Activated naive CD4-positive, alpha-beta T cell treated with anti-CD3 and anti-CD28 coated beads, Interleukin-2, amount 50 U/mL, for 16 hours (primary cell): ENCODE measurements around the gene RPL31.
"Not testable (repeated sequence)": the region's sequence is repeated elsewhere in the genome, so short reads cannot be mapped to it uniquely, and the experiment has no call there.

ENCODE experiments used
- DNase-seq: peaks from one replicate; pipeline ENCODE4 v3.0.0-alpha.2; 2020

The RPL31 gene

GRCh38 chr2:101032084-101032776 is 30.1 kb downstream of the RPL31 start:
- no peak for DNase-seq

DNA sequence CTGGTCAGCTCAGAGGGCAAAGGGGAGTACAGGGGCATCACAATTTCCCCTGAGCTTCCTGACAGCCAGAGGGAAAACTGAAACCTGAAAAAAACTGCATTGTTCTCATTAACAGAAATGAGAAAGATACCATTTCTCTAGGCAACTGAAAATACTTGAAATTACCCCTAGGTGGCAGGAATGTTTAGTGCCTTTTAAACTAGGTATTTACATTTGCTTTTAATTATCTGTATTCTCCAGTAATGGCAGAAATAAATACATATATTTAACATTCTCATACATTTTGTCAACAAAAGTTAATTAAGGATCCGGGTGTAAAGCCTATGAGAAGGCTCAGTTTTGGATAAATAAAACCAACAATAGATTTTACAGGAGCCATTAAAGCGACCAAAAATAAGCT is 34.5 kb downstream of the RPL31 start:
- no peak for DNase-seq

GRCh38 chr2:101037161-101037755 is 35.2 kb downstream of the RPL31 start:
- DNase-seq, result no peak

DNA sequence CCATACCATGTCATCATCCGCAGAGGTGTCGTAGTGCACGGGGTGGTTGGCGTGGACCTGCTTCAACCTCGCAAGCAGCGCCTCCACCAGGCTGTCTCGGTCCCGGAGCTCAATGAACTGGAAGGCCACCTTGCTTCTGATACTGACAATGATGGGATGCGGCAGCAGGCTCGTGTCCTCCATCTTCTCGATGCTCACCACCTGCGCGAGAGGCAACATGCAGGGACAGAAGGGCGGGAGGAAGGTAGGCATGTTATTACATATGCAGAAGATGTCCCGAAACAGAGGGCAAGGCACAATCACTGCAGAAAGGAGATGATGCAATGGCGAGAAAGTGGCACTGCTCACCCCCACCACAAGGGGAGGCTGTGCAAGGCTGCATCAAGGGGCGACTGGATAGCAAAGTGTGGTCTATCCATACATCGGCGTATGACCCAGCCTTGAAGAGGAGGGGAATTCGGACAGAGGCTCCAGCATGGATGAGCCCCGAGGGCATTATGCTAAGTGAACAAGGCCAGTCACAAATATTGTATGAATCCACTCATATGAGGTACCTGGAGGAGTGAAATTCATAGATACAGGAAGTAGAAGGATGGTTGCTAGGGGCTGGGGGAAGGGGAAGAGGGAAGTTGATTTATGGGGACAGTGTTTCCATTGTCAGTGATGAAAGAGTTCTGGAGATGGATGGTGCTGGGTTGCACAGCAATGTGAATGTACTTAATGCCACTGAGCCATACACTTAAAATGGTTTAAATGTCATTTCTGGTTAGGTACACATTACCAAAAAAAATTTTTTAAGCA is 36.6 kb downstream of the RPL31 start:
- DNase-seq, result no peak

DNA sequence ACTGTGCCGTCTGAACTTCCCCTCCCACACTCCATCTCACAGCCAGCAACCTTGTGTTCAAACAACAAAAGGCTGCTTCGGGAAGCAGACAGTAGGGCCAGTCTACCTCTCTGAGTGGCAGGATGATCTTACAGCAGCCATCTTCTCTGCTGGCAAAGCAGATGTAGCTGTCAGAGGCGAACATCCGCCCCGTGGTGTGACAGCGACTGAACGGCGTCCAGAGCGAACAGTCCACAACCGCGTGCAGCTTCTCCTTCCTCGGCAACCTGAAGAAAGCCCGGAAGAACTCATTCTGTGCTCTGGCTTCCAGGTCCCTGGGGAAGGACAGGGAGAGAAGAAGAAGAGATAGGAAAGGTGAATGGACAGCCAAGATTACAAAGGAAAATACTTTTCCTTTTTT is 38.0 kb downstream of the RPL31 start:
- no peak for DNase-seq

DNA sequence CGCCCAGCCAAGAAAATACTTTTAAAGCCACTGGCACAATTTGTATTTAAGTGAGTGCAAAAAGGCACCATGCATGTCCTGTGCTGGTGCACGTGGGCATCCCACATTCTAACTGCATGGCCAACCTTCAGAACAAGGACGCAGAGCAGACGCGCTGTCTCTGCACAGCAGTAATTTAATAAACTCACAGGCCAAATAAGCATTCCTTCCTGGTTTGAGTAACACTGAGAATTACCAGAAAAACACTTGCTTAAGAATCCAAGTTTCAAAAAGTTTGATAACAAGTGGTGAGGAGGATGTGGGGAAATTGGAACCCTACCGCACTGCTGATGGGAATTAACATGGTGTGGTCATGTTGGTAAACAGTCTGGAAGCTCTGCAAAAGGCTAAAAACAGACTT is 38.7 kb downstream of the RPL31 start:
- no peak for DNase-seq

- DNase-seq, result no peak
These were observed 39.3 kb downstream of the RPL31 start for GRCh38 chr2:101041413-101041812.

- DNase-seq, result no peak
These were observed 43.2 kb downstream of the RPL31 start for GRCh38 chr2:101045330-101045729.

DNA sequence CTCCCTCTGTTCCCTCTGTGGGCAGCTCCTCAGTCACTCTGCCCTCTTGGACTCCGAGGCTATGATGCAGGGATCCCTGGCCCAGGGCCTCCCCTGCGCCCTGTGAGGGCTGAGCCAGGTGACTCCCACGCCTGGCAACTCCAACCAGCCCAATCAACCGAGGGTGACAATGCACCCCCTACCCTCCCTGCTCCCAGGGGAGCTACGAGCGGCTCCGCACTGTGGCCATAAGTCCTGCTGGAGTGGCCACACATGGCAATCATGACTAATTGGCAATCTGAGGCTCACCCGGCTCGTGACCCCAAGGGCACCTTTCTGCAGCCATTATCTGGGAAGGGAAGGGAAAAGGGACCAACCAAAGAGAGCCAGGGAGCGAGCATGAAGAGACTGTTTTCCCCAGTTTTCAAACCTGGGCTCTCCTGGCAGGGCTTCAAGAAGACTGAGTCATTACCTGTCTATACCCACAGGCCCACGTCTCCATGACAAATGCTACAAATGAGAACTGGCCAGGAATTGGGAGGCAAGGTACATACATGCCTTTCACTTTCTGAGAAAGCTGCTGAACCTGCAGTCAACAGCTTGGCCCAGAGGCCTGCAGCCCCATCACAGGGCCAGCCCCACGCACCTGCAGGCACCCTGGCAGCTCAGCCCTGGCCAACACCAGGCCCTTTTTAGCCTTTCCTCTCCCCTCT is 45.1 kb downstream of the RPL31 start:
- DNase-seq, result no peak

DNA sequence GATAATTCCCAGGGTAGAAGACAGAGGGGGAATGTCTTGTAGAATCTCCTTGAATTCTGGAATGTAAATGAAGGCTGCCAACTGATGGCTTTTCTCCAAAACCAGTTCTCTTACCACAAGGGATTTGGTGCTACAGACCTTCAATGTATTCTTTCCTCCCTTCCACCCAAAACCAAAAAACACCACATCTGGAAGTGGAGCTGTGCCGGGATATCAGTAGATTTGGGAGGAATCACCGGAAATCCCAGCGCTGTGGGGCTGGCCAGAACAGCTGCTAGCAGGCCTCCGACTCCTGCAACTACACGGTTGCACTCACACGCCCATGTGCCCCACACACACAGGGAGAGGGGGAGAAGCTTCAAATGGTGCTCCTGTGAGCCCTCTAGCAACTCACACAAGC is 45.7 kb downstream of the RPL31 start:
- DNase-seq, result no peak

DNA sequence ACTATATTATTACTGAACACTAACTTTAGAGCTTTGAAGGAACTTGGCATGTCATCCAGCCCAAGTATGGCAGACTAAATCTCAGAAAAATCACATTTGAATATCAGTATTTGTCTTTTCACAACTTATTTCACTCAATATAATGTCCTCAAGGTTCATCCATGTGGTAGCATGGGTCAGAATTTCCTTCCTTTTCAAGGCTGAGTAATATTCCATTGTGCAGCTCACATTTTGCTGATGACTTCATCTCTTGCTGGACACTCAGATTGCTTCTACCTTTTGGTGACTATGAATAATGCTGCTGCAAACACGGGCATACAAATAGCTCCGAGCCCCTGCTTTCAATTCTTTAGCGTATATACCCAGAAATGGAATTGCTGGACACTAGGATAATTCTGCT is 46.7 kb downstream of the RPL31 start:
- no peak for DNase-seq

DNA sequence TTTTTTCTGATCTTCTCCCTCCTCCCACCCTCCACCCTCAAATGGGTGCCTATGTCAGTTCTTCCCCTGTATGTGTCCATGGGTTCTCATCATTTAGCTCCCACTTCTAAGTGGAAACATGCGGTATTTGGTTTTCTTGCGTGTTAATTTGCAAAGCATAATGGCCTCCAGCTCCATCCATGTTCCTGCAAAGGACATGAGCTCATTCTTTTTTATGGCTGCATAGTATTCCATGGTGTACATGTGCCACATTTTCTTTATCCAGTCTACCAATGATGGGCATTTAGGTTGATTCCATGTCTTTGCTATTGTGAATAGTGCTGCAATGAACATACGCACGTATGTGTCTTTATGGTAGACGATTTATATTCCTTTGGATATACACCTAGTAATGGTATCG is 48.8 kb downstream of the RPL31 start:
- not testable (repeated sequence) for DNase-seq

DNA sequence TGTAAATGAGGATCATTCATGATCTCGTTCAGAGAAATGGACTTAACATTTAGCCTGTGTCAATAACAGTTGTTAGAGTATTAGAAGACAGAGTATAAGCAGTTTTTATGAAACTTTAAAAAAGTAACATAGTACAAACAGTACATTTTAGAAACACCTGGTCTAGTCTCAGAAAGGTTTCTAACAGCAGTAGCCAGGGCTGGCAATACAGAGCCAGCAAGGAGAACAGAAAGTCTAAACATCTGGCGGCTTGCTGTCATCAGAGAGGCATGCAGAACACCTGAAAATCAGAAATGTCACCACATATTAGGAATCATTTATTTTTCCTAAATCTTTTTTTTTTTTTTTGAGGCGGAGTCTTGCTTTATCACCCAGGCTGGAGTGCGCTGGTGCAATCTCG is 50.1 kb downstream of the RPL31 start:
- DNase-seq, result no peak

GRCh38 chr2:101053117-101053516 is 51.0 kb downstream of the RPL31 start:
- DNase-seq, result no peak
